Natural killer cell (primary cell): ENCODE results near the gene RTL5. TPM values are rescaled to one million over a fixed set of nuclear protein-coding genes. Genes with fewer than 3 reads are reported as not detected.

Experiments
- ATAC-seq, 3 donors: fragments of 150-1000 bp in 2 of 3; fragments of 200-7000 bp in 1 of 3; cut with Tn5 transposase; 1 replicate in 1 of 3; 2 replicates in 2 of 3; pipeline ENCODE4 v1.10.0; 2021; ENCODE audit warnings: mild to moderate bottlenecking in 2 of 3, moderate library complexity in 2 of 3
- DNase-seq, 2 donors: peaks; one replicate each; pipeline versions ENCODE4 v3.0.0 to v3.0.0-alpha.2; 2013 to 2021; ENCODE audit warnings: mixed read lengths in 1 of 2
- H3K27ac ChIP-seq: one replicate; pipeline ENCODE4 v1.5.1; 2013; ENCODE audit warnings: mild to moderate bottlenecking, low read length
- H3K27me3 ChIP-seq: one replicate; pipeline ENCODE4 v1.6.1; 2013; ENCODE audit warnings: low read length; ENCODE audit not compliant: control insufficient read depth, insufficient read depth
- H3K36me3 ChIP-seq: one replicate; pipeline ENCODE4 v1.6.1; 2013; ENCODE audit warnings: low read length; ENCODE audit not compliant: control insufficient read depth, insufficient read depth
- H3K4me1 ChIP-seq: one replicate; pipeline ENCODE4 v1.6.1; 2013; ENCODE audit warnings: low read length; ENCODE audit not compliant: control insufficient read depth, insufficient read depth
- H3K4me3 ChIP-seq: one replicate; pipeline ENCODE4 v1.5.1; 2013; ENCODE audit warnings: low read length
- H3K9me3 ChIP-seq: one replicate; pipeline ENCODE4 v1.6.1; 2013; ENCODE audit warnings: low read length; ENCODE audit not compliant: control insufficient read depth, insufficient read depth
- H3K27ac Mint-ChIP-seq, 2 donors: one replicate each; pipeline ENCODE4 v1.8.0; 2022; ENCODE audit warnings: mild to moderate bottlenecking in 2 of 2, mixed read lengths in 2 of 2, moderate library complexity in 1 of 2
- H3K27me3 Mint-ChIP-seq, 2 donors: one replicate each; pipeline ENCODE4 v1.8.0; 2022; ENCODE audit warnings: low read depth in 2 of 2, mixed read lengths in 2 of 2
- H3K36me3 Mint-ChIP-seq: one replicate; pipeline ENCODE4 v1.8.0; 2022; ENCODE audit warnings: mixed read lengths
- H3K4me1 Mint-ChIP-seq, 2 donors: one replicate each; pipeline ENCODE4 v1.8.0; 2022; ENCODE audit warnings: mixed read lengths in 2 of 2
- H3K4me3 Mint-ChIP-seq: one replicate; pipeline ENCODE4 v1.8.0; 2022; ENCODE audit warnings: mild to moderate bottlenecking, moderate library complexity, mixed read lengths
- H3K9me3 Mint-ChIP-seq, 2 donors: one replicate each; pipeline ENCODE4 v1.8.0; 2022; ENCODE audit warnings: mixed read lengths in 2 of 2
- CTCF ChIP-seq: fragments of 200-600 bp; IDR thresholded peaks from one replicate; pipeline ENCODE4 v1.8.0; 2022; ENCODE audit warnings: antibody characterized with exemption
- WGBS: methylation state at CpG from one replicate; pipeline ENCODE4 v1.1.7; 2013; ENCODE audit warnings: missing lambda C conversion rate; ENCODE audit not compliant: insufficient coverage; 5-methylcytosine and 5-hydroxymethylcytosine counted together
- intact Hi-C: fragments of 100-400 bp; cut with micrococcal nuclease; formaldehyde crosslinking; loops from one replicate; pipeline ENCODE4 v1.14.2; 2022
- total RNA-seq, 4 donors: library from RNA; stranded (reverse); fragments of 120-200 nt in 1 of 4; gene quantifications; one replicate each; pipeline versions ENCODE4 v1.2.3 to v1.2.4, GENCODE V29; 2013 to 2022

The RTL5 gene
- total RNA-seq, 3 donors from 2014 or later (not counting 1 experiment from before 2014, with no cell fraction given): 1.3 to 1.8 (median 1.7) TPM

GRCh38 chrX:72137846-72138495 is 6.3 kb upstream of the RTL5 start:
- WGBS: 95% methylated on average over 8 of the region's 9 CpGs
- Mint-ChIP-seq H3K4me1 (peaks cover 4 to 10% of the 10 kb centered on the region in 2 donors), H3K36me3 (no peaks in the 10 kb centered on the region), H3K4me3 (no peak overlapping the region), H3K27ac (no peak overlapping the region), H3K9me3 (no peaks in the 10 kb centered on the region), H3K27me3 (peaks cover 0 to 17% of the 10 kb centered on the region in 2 donors)
- DNase-seq: no peak
- TF ChIP-seq CTCF: no peak
- Histone ChIP-seq H3K27me3 (no peaks in the 10 kb centered on the region), H3K27ac (no peak overlapping the region), H3K9me3 (no peaks in the 10 kb centered on the region), H3K36me3 (peaks cover 32% of the 10 kb centered on the region), H3K4me1 (peaks cover 3% of the 10 kb centered on the region), H3K4me3 (no peak overlapping the region)
- intact Hi-C loops: no loop called here
- no peak for ATAC-seq

- intact Hi-C loops: no loop called here
- H3K4me1 Mint-ChIP-seq: peaks cover 4 to 21% of the 10 kb centered on the region in 2 donors
- DNase-seq (no peak), ATAC-seq (no peak)
- Histone ChIP-seq H3K27me3 (no peaks in the 10 kb centered on the region), H3K36me3 (peaks cover 12% of the 10 kb centered on the region), H3K4me3 (no peak overlapping the region), H3K9me3 (no peaks in the 10 kb centered on the region), H3K27ac (no peak overlapping the region), H3K4me1 (peaks cover 19% of the 10 kb centered on the region)
- no peak overlapping the region for H3K4me3 Mint-ChIP-seq
- peaks cover 0 to 6% of the 10 kb centered on the region in 2 donors for H3K27me3 Mint-ChIP-seq
- TF ChIP-seq CTCF: no peak
- H3K9me3 Mint-ChIP-seq: no peaks in the 10 kb centered on the region
- no peaks in the 10 kb centered on the region for H3K36me3 Mint-ChIP-seq
- no peak overlapping the region for H3K27ac Mint-ChIP-seq
- 96% methylated on average over 9 of the region's 11 CpGs for WGBS
Observed at GRCh38 chrX:72133851-72134546, 2.3 kb upstream of the RTL5 start.

- WGBS: 91% methylated on average over 3 of the region's 3 CpGs
- H3K4me3 ChIP-seq: peak overlapping the region; percentile 42
- no peaks in the 10 kb centered on the region for H3K27me3 ChIP-seq
- intact Hi-C loops: no loop called here
- no peak for DNase-seq
- Mint-ChIP-seq H3K27me3 (peaks cover 0 to 9% of the 10 kb centered on the region in 2 donors), H3K4me1 (peaks cover 8 to 21% of the 10 kb centered on the region in 2 donors), H3K27ac (peak overlapping the region in 1 of 2 donors; percentile 54), H3K4me3 (no peak overlapping the region), H3K36me3 (no peaks in the 10 kb centered on the region), H3K9me3 (no peaks in the 10 kb centered on the region)
- no peaks in the 10 kb centered on the region for H3K9me3 ChIP-seq
- peaks cover 7% of the 10 kb centered on the region for H3K36me3 ChIP-seq
- no peak overlapping the region for H3K27ac ChIP-seq
- no peak for ATAC-seq
- peaks cover 19% of the 10 kb centered on the region for H3K4me1 ChIP-seq
- no peak for TF ChIP-seq CTCF
Observed at GRCh38 chrX:72132456-72132855, 741 bp upstream of the RTL5 start.
